Calu3 (cell line): ENCODE results near the gene NMRK1. TPM values are rescaled to one million over a fixed set of nuclear protein-coding genes. Genes with fewer than 3 reads are reported as not detected.

Experiments
- BruUV-seq: library from RNA; stranded (reverse); fragments of 400-500 nt; replicated peaks from 2 replicates; lab custom pipeline; 2021; lab: Mats Ljungman, UMichigan
- CTCF ChIA-PET: fragments of 300-600 bp; sonication (Branson Sonifier 250); formaldehyde crosslinking; loops from one replicate; lab custom pipeline; 2022; ENCODE audit warnings: antibody characterized with exemption; lab: Charles Lee
- DNase-seq: peaks from one replicate; pipeline ENCODE4 v3.0.0; 2022
- H3K27ac Mint-ChIP-seq: one replicate; pipeline ENCODE4 v1.8.0; 2022; ENCODE audit warnings: mixed read lengths; ENCODE audit not compliant: unreplicated experiment
- H3K27me3 Mint-ChIP-seq: one replicate; pipeline ENCODE4 v1.8.0; 2022; ENCODE audit warnings: mixed read lengths; ENCODE audit not compliant: unreplicated experiment
- H3K36me3 Mint-ChIP-seq: one replicate; pipeline ENCODE4 v1.8.0; 2022; ENCODE audit warnings: mild to moderate bottlenecking, moderate library complexity, mixed read lengths; ENCODE audit not compliant: insufficient read depth, unreplicated experiment
- H3K4me1 Mint-ChIP-seq: one replicate; pipeline ENCODE4 v1.8.0; 2022; ENCODE audit warnings: mild to moderate bottlenecking, low read depth, mixed read lengths; ENCODE audit not compliant: unreplicated experiment
- H3K4me3 Mint-ChIP-seq: one replicate; pipeline ENCODE4 v1.8.0; 2022; ENCODE audit warnings: mild to moderate bottlenecking, low read depth, moderate library complexity, mixed read lengths; ENCODE audit not compliant: unreplicated experiment
- H3K9me3 Mint-ChIP-seq: one replicate; pipeline ENCODE4 v1.8.0; 2022; ENCODE audit warnings: low read depth, mixed read lengths; ENCODE audit not compliant: unreplicated experiment
- CTCF ChIP-seq: fragments of 200-600 bp; IDR thresholded peaks from one replicate; pipeline ENCODE4 v1.8.0; 2022; ENCODE audit warnings: antibody characterized with exemption; ENCODE audit not compliant: unreplicated experiment
- intact Hi-C: fragments of 100-400 bp; cut with micrococcal nuclease; formaldehyde crosslinking; loops from one replicate; pipeline ENCODE4 v1.10.0; 2022; ENCODE audit not compliant: unreplicated experiment
- total RNA-seq: library from RNA; stranded (reverse); gene quantifications from 2 replicates; pipeline ENCODE4 v1.2.3, GENCODE V29; 2022

The NMRK1 gene
- total RNA-seq, 1 experiment from 2014 or later = 12.4 TPM

- Mint-ChIP-seq H3K27me3 (no peaks in the 10 kb centered on the region), H3K4me1 (peaks cover 17% of the 10 kb centered on the region), H3K9me3 (no peaks in the 10 kb centered on the region), H3K4me3 (no peak overlapping the region), H3K36me3 (peaks cover 23% of the 10 kb centered on the region), H3K27ac (no peak overlapping the region)
- no peak for TF ChIP-seq CTCF
- CTCF ChIA-PET = interaction anchor here (0.6 kb wide), 1 partner anchor 242 kb away, joined by 4 read pairs; no protein-coding TSS in a partner anchor
- intact Hi-C loops = loop anchor here (10.0 kb wide), 1 partner anchor 101 kb away; no protein-coding TSS in a partner anchor
- BruUV-seq = no TSS peak
- peak; percentile 31 for DNase-seq
Observed at GRCh38 chr9:75083188-75083970, 4.6 kb downstream of the NMRK1 start.

GRCh38 chr9:75081632-75082031 is 6.3 kb downstream of the NMRK1 start:
- TF ChIP-seq CTCF = no peak
- DNase-seq = no peak
- intact Hi-C loops = loop anchor here (10.0 kb wide), 1 partner anchor 103 kb away; no protein-coding TSS in a partner anchor
- no TSS peak for BruUV-seq
- CTCF ChIA-PET = no interaction called here
- Mint-ChIP-seq H3K4me3 (no peak overlapping the region), H3K36me3 (peaks cover 6% of the 10 kb centered on the region), H3K4me1 (peaks cover 17% of the 10 kb centered on the region), H3K27ac (no peak overlapping the region), H3K27me3 (no peaks in the 10 kb centered on the region), H3K9me3 (no peaks in the 10 kb centered on the region)

GRCh38 chr9:75072895-75073294 is 15.1 kb downstream of the NMRK1 start:
- no peak for TF ChIP-seq CTCF
- no TSS peak for BruUV-seq
- Mint-ChIP-seq H3K27me3 (no peaks in the 10 kb centered on the region), H3K9me3 (no peaks in the 10 kb centered on the region), H3K27ac (no peak overlapping the region), H3K4me1 (no peaks in the 10 kb centered on the region), H3K4me3 (no peak overlapping the region), H3K36me3 (no peaks in the 10 kb centered on the region)
- DNase-seq = no peak
- intact Hi-C loops = no loop called here
- CTCF ChIA-PET = no interaction called here

- no peaks in the 10 kb centered on the region for H3K36me3 Mint-ChIP-seq
- peak; percentile 12 for DNase-seq
- CTCF ChIA-PET = no interaction called here
- no peak for TF ChIP-seq CTCF
- no peaks in the 10 kb centered on the region for H3K4me1 Mint-ChIP-seq
- intact Hi-C loops = no loop called here
- H3K27me3 Mint-ChIP-seq = no peaks in the 10 kb centered on the region
- H3K4me3 Mint-ChIP-seq = no peak overlapping the region
- no TSS peak for BruUV-seq
- H3K9me3 Mint-ChIP-seq = no peaks in the 10 kb centered on the region
- no peak overlapping the region for H3K27ac Mint-ChIP-seq
Observed at GRCh38 chr9:75071530-75072122, 16.3 kb downstream of the NMRK1 start.
